ENCODE measurements around the gene RFX6. TPM values are rescaled to one million over a fixed set of nuclear protein-coding genes. Genes with fewer than 3 reads are reported as not detected.

Gene RFX6, protein sequence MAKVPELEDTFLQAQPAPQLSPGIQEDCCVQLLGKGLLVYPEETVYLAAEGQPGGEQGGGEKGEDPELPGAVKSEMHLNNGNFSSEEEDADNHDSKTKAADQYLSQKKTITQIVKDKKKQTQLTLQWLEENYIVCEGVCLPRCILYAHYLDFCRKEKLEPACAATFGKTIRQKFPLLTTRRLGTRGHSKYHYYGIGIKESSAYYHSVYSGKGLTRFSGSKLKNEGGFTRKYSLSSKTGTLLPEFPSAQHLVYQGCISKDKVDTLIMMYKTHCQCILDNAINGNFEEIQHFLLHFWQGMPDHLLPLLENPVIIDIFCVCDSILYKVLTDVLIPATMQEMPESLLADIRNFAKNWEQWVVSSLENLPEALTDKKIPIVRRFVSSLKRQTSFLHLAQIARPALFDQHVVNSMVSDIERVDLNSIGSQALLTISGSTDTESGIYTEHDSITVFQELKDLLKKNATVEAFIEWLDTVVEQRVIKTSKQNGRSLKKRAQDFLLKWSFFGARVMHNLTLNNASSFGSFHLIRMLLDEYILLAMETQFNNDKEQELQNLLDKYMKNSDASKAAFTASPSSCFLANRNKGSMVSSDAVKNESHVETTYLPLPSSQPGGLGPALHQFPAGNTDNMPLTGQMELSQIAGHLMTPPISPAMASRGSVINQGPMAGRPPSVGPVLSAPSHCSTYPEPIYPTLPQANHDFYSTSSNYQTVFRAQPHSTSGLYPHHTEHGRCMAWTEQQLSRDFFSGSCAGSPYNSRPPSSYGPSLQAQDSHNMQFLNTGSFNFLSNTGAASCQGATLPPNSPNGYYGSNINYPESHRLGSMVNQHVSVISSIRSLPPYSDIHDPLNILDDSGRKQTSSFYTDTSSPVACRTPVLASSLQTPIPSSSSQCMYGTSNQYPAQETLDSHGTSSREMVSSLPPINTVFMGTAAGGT
- total RNA-seq (ENCODE audit: low replicate concordance) = not detected in 2 replicates

GRCh38 chr6:116876635-116877611 lies at the start of gene RFX6:
Gene RFX6 (plus strand): TSS chr6:116877242. CDS start chr6:116877276, 34 bp downstream.

DNA sequence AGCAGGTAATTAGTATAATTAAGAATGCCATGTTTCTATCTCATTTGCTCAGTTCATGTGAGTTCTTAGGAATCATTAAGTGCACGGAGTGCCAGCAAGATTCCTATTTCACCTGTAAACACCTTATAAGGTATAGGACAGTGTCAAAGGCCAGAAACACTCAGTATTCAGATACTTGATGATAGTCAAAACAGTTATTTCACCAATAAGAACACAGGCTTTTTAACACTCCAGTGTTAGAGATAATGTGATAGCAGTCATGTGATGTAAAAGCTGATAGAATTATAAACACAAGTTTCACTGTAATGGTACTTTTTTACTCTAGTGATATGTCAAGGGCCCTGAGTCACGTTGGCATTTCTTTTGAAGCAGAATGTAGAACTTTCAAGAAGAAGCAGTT lies 48.1 kb upstream of the RFX6 start, which contains the start of gene GPRC6A:
TSS of gene GPRC6A (minus strand) at position 101 of the 400 bp plus-strand sequence. CDS start at position 31, 70 bp downstream.

Other genes starting within 250 kb of the RFX6 start
- gene ZUP1, start 208.5 kb upstream of the RFX6 start, total RNA-seq (ENCODE audit: low replicate concordance) = 13.6 and 15.3 TPM in 2 replicates
- 4.9 and 6.3 TPM in 2 replicates for gene KPNA5, start 196.0 kb upstream of the RFX6 start, total RNA-seq (ENCODE audit: low replicate concordance)
- gene FAM162B, start 111.5 kb upstream of the RFX6 start, total RNA-seq (ENCODE audit: low replicate concordance) = 0.30 and 0.82 TPM in 2 replicates
- gene GPRC6A, start 48.2 kb upstream of the RFX6 start, total RNA-seq (ENCODE audit: low replicate concordance) = not detected in 2 replicates

Measured in smooth muscle cell of the coronary artery (primary cell).